HG03108 (cell line): ENCODE results near the gene OR4F15.

Experiments used
- ATAC-seq: cut with Tn5 transposase; IDR thresholded peaks from one replicate; pipeline ENCODE4 v1.9.1; 2021; ENCODE audit warnings: moderate library complexity; ENCODE audit not compliant: unreplicated experiment

Gene OR4F15

GRCh38 chr15:101803209-101803608 lies 8.8 kb upstream of the OR4F15 start, which contains the start of gene OR4F6:
Gene OR4F6, plus strand, starts transcription at chr15:101803509. Its CDS starts 2,211 bp downstream, at chr15:101805720.
- no peak for ATAC-seq

- ATAC-seq = no peak
These were observed 8.3 kb upstream of the OR4F15 start for GRCh38 chr15:101803676-101804075.

GRCh38 chr15:101804375-101804774 lies 7.6 kb upstream of the OR4F15 start:
- no peak for ATAC-seq

GRCh38 chr15:101804941-101805340 lies 7.1 kb upstream of the OR4F15 start:
- no peak for ATAC-seq

- no peak for ATAC-seq
These were observed 6.2 kb upstream of the OR4F15 start for GRCh38 chr15:101805605-101806345.

- no peak for ATAC-seq
These were observed 4.6 kb upstream of the OR4F15 start for GRCh38 chr15:101807345-101807945.

GRCh38 chr15:101808201-101808600 lies 3.8 kb upstream of the OR4F15 start:
- no peak for ATAC-seq

GRCh38 chr15:101810456-101810855 lies 1.5 kb upstream of the OR4F15 start:
- no peak for ATAC-seq

GRCh38 chr15:101810876-101811275 lies 1.1 kb upstream of the OR4F15 start:
- ATAC-seq = no peak

- no peak for ATAC-seq
These were observed 2.0 kb downstream of the OR4F15 start for GRCh38 chr15:101813803-101814534.

- ATAC-seq = no peak
These were observed 8.8 kb downstream of the OR4F15 start for GRCh38 chr15:101820781-101821180.

GRCh38 chr15:101827257-101827656 lies 15.3 kb downstream of the OR4F15 start:
- ATAC-seq = no peak

GRCh38 chr15:101828774-101829173 lies 16.8 kb downstream of the OR4F15 start:
- no peak for ATAC-seq

GRCh38 chr15:101841656-101842055 lies 29.7 kb downstream of the OR4F15 start:
- no peak for ATAC-seq

- no peak for ATAC-seq
These were observed 32.9 kb downstream of the OR4F15 start for GRCh38 chr15:101844916-101845315.

GRCh38 chr15:101852356-101852755 lies 40.4 kb downstream of the OR4F15 start:
- ATAC-seq = no peak
